Measurements from ENCODE around the gene RPL18.

DNA sequence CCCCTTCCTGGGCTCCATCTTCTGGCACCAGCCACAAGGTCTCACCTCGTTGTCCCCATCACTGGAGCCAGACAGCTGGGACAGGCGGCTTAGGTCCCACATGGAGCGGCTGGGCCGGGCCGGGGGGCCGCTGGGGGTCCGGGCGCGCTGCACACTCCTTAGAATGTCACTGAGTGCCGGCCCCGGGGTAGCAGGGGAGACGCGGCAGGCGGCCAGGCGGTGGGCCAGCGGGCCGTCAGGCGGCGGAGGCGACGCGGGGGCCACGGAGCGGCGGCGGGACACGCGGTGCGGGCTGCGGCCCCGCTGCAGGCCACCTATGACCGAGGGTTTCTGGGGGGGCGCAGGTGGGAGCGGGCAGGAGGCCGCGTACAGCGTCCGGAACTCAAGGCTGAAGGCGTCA, 15.5 kb downstream of the RPL18 start:
- TF ChIP-seq, protein P1, sequence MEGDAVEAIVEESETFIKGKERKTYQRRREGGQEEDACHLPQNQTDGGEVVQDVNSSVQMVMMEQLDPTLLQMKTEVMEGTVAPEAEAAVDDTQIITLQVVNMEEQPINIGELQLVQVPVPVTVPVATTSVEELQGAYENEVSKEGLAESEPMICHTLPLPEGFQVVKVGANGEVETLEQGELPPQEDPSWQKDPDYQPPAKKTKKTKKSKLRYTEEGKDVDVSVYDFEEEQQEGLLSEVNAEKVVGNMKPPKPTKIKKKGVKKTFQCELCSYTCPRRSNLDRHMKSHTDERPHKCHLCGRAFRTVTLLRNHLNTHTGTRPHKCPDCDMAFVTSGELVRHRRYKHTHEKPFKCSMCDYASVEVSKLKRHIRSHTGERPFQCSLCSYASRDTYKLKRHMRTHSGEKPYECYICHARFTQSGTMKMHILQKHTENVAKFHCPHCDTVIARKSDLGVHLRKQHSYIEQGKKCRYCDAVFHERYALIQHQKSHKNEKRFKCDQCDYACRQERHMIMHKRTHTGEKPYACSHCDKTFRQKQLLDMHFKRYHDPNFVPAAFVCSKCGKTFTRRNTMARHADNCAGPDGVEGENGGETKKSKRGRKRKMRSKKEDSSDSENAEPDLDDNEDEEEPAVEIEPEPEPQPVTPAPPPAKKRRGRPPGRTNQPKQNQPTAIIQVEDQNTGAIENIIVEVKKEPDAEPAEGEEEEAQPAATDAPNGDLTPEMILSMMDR (conservative IDR thresholded peaks at IDR 0.05 in 1 of 2, IDR thresholded peaks at IDR 0.05 in 1 of 2; ENCODE audit: low read depth in 1 of 2, low read length in 2 of 2): no peak
- no peak for TF ChIP-seq EZH2 (IDR thresholded peaks at IDR 0.05; ENCODE audit: low read length, missing control alignments)

Data from fibroblast of lung (primary cell).